ENCODE data around the gene ATRAID.

Gene ATRAID

DNA sequence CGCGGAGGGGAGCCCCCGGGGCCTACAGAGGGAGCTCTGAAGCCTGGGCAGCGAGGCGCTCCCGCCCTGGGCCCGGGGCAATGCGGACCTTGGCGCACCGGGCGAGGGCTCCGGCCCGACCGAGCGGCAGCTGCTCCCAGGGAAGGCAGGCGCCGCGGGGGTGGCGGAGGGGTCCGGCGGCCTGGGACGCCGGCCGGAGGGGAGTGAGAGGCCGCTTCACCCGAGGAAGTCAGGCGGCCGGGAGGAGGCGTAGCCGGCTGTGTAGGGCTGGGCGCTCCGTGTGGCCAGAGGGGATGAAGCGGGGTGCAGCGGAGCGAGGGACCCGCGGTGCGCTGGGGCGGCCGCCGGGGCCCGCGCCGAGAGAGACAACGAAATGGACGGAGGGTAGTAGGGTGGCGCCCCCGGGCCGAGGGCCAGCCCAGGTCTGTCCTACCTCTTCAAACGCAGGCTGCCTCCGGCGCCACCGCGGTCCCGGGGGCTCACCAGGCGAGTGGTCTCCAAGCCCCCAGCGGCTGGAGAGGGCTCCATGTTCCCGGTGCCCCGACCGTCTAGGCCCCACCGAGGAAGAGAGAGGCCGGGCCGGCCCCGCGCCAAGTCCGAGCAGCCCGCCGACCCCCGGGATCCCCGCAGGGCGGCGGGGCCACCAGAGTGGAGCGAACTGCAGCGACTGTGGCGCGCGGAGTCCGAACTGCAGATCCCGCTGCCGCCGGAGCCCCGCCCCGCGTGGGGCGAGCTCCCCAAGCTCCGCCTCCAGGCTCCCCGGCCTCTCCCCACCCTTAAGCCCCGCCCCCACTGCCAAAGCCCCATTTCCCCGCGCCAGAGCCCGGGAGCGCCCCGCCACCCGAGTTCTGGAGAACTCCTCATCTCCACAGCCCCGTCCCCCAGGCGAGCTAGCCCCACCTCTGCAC is 50.8 kb downstream of the ATRAID start, which contains the start of gene SLC30A3:
Gene SLC30A3, minus strand, starts transcription at position 669 of the 908 bp plus-strand sequence. Its CDS starts 141 bp downstream, at position 528.
- peak within 1 kb of the TSS; percentile 97 for H2AFZ ChIP-seq (ENCODE audit: low read depth)
- TF ChIP-seq, protein P1, sequence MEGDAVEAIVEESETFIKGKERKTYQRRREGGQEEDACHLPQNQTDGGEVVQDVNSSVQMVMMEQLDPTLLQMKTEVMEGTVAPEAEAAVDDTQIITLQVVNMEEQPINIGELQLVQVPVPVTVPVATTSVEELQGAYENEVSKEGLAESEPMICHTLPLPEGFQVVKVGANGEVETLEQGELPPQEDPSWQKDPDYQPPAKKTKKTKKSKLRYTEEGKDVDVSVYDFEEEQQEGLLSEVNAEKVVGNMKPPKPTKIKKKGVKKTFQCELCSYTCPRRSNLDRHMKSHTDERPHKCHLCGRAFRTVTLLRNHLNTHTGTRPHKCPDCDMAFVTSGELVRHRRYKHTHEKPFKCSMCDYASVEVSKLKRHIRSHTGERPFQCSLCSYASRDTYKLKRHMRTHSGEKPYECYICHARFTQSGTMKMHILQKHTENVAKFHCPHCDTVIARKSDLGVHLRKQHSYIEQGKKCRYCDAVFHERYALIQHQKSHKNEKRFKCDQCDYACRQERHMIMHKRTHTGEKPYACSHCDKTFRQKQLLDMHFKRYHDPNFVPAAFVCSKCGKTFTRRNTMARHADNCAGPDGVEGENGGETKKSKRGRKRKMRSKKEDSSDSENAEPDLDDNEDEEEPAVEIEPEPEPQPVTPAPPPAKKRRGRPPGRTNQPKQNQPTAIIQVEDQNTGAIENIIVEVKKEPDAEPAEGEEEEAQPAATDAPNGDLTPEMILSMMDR (conservative IDR thresholded peaks at IDR 0.05; ENCODE audit: low read depth, low read length): no peak
- H3K4me3 ChIP-seq (IDR thresholded peaks at IDR 0.05; ENCODE audit: insufficient read depth, low read depth, low read length): peak within 1 kb of the TSS; percentile 1
- no peaks in the 10 kb centered on the region for H3K79me2 ChIP-seq (ENCODE audit: insufficient read depth, low read depth)
- no peak within 1 kb of the TSS for H3K27ac ChIP-seq
- peaks cover 60% of the 10 kb centered on the region for H3K27me3 ChIP-seq (ENCODE audit: insufficient read depth, low read depth)
- H3K4me1 ChIP-seq (ENCODE audit: low read depth, poor library complexity, severe bottlenecking): peaks cover 13% of the 10 kb centered on the region
- H3K4me2 ChIP-seq: peak within 1 kb of the TSS; percentile 84
- H4K20me1 ChIP-seq (ENCODE audit: insufficient read depth): no peaks in the 10 kb centered on the region
- H3K36me3 ChIP-seq (ENCODE audit: insufficient read depth): no peaks in the 10 kb centered on the region
- no peak within 1 kb of the TSS for H3K9ac ChIP-seq

- Histone ChIP-seq H3K27me3 (ENCODE audit: insufficient read depth, low read depth) (peaks cover 59% of the 10 kb centered on the region), H3K36me3 (ENCODE audit: insufficient read depth) (no peaks in the 10 kb centered on the region), H3K4me1 (ENCODE audit: low read depth, poor library complexity, severe bottlenecking) (peaks cover 13% of the 10 kb centered on the region), H3K4me3 (IDR thresholded peaks at IDR 0.05; ENCODE audit: insufficient read depth, low read depth, low read length) (peak overlapping the region; percentile 18), H2AFZ (ENCODE audit: low read depth) (peak overlapping the region; percentile 97; the same call in 1 of the 2 replicates), H3K4me2 (peak overlapping the region; percentile 84), H3K27ac (no peak overlapping the region), H3K9ac (no peak overlapping the region), H4K20me1 (ENCODE audit: insufficient read depth) (no peaks in the 10 kb centered on the region), H3K79me2 (ENCODE audit: insufficient read depth, low read depth) (no peaks in the 10 kb centered on the region)
- TF ChIP-seq, protein P1 (conservative IDR thresholded peaks at IDR 0.05; ENCODE audit: low read depth, low read length): no peak
Observed at GRCh38 chr2:27263287-27264252, 51.7 kb downstream of the ATRAID start.

DNA sequence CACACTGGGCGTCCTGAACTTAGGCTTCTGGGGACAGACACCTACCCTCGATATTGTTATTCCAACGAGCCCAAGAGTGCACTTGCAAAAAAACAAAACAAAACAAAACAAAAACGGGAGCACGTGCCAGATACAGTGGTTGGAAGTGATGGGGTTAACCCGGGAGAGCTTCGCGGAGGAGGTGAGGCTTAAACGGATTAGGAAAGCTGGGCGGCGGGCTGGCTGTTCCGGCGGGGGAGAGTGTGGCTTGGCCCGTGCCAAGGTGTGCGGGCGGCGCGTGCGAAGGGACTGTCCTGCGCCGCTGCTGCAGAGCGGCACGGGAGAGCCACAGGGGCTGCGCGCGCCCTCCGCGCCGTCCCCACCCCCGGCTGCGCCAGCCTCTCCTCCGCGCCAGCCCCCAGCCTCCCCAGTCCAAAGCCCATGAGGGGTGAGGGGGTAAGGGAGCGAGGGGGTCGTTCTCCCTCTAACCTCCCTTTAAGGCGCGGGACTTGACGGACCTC is 52.5 kb downstream of the ATRAID start:
- no peaks in the 10 kb centered on the region for H3K36me3 ChIP-seq (ENCODE audit: insufficient read depth)
- H3K27ac ChIP-seq: no peak overlapping the region
- H4K20me1 ChIP-seq (ENCODE audit: insufficient read depth): no peaks in the 10 kb centered on the region
- peak overlapping the region; percentile 97 for H2AFZ ChIP-seq (ENCODE audit: low read depth)
- H3K4me2 ChIP-seq: peak overlapping the region; percentile 84
- peak overlapping the region; percentile 18 for H3K4me3 ChIP-seq (IDR thresholded peaks at IDR 0.05; ENCODE audit: insufficient read depth, low read depth, low read length)
- peaks cover 13% of the 10 kb centered on the region for H3K4me1 ChIP-seq (ENCODE audit: low read depth, poor library complexity, severe bottlenecking)
- peaks cover 59% of the 10 kb centered on the region for H3K27me3 ChIP-seq (ENCODE audit: insufficient read depth, low read depth)
- H3K79me2 ChIP-seq (ENCODE audit: insufficient read depth, low read depth): no peaks in the 10 kb centered on the region
- TF ChIP-seq, protein P1 (conservative IDR thresholded peaks at IDR 0.05; ENCODE audit: low read depth, low read length): no peak
- peak overlapping the region; percentile 37; the same call in 1 of the 2 replicates for H3K9ac ChIP-seq

All from KMS-11 (cell line).